Dermis microvascular lymphatic vessel endothelial cell (primary cell): ENCODE results near the gene TLK1. TPM values are rescaled to one million over a fixed set of nuclear protein-coding genes. Genes with fewer than 3 reads are reported as not detected.
"Not testable (repeated sequence)": the region's sequence is repeated elsewhere in the genome, so short reads cannot be mapped to it uniquely, and the experiment has no call there.

Source experiments
- DNase-seq, 2 donors: peaks; one replicate each; pipeline versions ENCODE4 v3.0.0 to v3.0.0-alpha.2; 2010; ENCODE audit warnings: low read depth in 2 of 2
- total RNA-seq: library from RNA; depleted of rRNA; stranded (reverse); fragments of >200 nt; gene quantifications from 2 replicates; pipeline ENCODE4 v1.2.1, GENCODE V29; 2014

TLK1 gene
- total RNA-seq, 1 donor from 2014 or later, result 12.5 TPM

GRCh38 chr2:171084128-171084527 is 76.6 kb downstream of the TLK1 start:
- no peak for DNase-seq

DNA sequence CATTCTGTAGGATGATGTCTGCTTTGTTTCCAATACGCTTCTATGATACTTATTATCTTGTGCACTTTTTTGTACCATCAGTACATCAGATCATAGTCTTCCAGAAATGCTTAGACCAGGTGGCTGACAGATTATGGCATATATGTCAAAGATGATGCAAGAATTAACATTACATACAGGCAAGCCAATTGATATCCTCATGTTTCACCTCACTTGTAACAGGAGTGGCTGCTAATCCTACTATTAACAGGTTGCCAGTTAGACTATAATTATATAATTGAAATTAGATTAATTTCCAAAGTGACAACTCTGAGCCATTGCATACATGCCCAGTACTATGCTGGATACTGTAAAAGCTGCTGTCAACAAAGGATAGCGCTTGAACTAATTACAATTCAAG is 77.2 kb downstream of the TLK1 start:
- DNase-seq, result no peak

- no peak for DNase-seq
These were observed 79.0 kb downstream of the TLK1 start for GRCh38 chr2:171081649-171082111.

- no peak for DNase-seq
These were observed 80.1 kb downstream of the TLK1 start for GRCh38 chr2:171080607-171081006.

DNA sequence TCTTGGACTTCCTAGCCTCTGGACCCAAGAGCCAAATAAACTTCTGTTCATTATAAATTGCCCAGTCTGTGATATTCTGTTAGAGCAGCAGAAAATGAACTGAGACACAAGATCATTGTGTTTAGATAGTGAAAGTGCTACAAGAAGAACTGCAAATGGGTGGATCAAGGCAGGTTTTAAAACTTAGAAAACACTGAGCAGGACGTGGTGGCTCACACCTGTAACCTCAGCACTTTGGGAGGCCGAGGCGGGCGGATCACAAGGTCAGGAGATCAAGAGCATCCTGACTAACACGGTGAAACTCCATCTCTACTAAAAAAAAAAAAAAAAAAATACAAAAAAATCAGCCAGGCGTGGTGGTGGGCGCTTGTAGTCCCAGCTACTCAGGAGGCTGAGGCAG is 84.3 kb downstream of the TLK1 start:
- DNase-seq, result not testable (repeated sequence)

GRCh38 chr2:171072164-171072563 is 88.5 kb downstream of the TLK1 start:
- no peak for DNase-seq

DNA sequence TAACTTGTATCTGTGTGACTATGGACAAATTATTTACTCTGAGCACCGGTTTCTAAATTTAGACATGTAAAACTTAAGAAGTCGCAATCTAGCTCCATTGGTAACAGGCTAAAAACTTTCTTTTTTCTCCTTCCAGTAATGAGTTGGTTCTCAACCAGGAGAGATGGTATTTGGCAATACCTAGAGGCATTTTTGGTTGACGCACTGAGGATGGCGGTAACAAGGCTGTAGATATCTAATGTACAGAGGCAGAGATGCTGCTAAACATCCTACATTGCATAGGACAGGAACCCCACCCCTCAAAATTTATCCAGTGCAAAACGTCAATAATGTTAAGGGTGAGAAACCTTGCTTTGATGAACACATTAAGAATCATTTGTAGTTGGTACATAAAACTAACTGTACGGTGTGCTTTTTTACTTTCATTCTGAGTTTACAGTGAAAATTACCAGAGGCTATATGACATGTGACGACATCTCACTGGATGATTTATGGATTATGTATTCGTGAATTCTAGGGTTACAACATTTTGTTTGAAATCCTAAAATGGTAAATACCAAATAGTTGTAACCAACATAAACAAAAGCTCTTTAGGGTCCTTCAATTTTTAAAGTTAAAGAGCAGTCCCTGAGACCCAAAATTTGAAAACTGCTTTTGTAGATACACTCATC is 91.3 kb downstream of the TLK1 start:
- no peak for DNase-seq

DNA sequence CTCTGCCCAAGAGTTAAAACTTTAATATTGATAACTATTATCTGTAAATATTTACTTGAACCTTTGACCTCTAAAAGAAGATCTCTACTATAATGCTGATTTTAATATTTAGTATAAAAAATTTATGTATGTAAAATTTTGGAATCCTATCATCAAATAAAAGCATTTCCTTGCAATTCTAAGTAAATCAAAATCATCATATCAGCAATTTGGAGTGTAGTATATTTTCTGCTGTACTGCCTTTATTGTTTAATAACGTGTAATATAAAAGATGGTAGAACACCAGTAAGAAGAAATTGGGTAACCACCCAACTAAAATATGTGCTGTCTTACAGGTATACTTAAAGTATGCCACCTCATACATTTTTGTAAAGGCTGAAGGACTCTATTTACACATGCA is 94.6 kb downstream of the TLK1 start:
- no peak for DNase-seq

GRCh38 chr2:171057575-171057974 is 103.1 kb downstream of the TLK1 start:
- DNase-seq, result no peak

DNA sequence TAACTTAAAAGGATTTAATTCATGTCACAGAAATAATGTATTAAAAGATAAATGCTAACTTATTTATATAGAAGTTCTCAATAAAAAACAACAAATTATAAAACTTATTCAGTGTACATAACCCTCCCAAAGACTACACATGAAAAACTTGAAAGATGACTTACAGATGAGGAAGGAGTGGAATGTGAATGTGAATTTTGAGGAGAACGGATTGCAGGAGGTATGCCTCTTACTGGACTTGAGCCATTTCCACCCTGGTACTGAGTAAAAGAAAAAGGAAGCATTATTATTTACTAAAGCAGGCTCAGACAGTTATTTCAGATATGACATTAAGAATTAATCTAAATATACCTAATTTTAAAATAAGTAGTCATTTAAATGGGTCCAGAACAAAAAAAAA is 104.4 kb downstream of the TLK1 start:
- no peak for DNase-seq

DNA sequence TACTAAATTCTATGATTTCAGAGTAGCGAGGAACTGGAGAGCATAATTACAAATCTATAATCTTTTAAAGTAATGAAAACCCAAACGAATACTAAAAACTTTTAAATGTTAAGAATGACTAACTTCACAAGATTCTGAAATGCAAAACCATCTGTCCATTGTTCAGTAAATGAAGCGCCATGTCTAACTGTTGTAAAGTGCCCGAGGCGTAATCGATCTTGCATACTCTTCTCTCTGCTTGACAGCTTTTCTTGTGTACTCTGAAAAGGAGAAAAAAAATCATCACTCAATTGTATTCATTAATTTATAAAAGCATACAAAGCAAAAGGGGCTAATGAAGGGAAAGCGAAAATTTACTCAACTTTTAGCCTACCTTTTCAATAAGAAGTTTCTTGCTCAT is 111.0 kb downstream of the TLK1 start:
- DNase-seq, result no peak

DNA sequence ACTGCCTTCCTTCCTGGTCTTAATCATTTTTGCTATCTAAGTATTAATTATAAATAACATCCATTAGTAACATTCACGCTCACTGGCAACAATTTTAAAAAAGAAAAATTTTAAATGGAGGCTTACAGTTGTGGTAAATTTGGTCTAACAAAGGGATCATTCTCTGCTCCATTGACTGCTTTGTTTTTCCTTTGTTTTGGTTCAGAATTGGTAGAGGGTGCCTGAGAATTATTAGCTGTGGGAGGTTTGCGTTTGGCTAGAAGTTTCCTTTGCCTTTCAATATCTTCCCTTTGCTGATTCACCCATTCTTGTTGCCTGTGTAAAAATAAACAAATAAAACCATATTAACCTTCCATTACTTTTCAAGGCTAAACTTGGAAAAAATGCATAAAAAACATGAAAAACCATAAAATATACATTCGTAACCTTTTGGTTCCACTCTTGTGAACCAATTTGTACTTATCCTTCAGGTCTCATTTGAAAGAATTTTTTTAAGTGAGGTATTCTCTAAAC is 114.6 kb downstream of the TLK1 start:
- no peak for DNase-seq

DNA sequence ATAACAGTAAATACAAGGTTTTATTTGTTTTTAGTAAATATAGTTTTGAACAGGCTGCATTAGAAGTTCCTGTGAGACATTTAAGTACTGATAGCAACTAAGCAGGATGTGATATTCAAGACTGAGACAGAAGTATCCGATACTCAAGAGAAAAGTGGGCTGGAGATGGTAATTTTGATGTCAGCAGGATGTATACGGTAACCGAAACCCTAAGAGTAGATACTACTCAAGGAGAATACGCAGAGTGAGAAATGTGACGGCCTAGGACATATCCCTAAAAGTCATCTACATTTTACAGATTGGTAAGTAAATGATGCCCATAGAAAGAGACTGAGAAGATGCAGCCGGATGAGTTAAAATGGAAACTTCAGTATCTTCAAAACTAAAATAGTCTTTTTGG is 116.3 kb downstream of the TLK1 start:
- no peak for DNase-seq

- DNase-seq, result no peak
These were observed 118.3 kb downstream of the TLK1 start for GRCh38 chr2:171042253-171042969.

DNA sequence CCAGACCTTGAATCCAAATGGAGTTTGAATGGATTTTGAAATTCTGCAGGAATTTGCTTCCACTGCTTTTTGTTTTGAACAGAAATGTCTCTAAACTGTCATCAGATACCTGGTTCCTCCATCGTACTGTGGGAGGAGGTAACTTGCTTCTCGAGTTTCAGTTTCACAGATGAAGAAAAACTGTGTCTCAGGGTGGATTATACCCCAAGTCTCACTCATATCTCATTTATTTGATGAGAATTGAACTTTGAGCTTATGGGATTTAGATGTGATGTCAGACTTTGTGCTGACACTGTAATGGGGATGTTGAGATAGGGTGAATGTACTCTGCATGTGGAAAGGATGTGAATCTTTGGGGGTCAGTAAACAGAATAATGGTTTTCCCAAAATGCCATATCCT is 124.2 kb downstream of the TLK1 start:
- DNase-seq, result no peak

GRCh38 chr2:171034315-171034714 is 126.4 kb downstream of the TLK1 start:
- no peak for DNase-seq

- no peak for DNase-seq
These were observed 135.5 kb downstream of the TLK1 start for GRCh38 chr2:171025214-171025613.

DNA sequence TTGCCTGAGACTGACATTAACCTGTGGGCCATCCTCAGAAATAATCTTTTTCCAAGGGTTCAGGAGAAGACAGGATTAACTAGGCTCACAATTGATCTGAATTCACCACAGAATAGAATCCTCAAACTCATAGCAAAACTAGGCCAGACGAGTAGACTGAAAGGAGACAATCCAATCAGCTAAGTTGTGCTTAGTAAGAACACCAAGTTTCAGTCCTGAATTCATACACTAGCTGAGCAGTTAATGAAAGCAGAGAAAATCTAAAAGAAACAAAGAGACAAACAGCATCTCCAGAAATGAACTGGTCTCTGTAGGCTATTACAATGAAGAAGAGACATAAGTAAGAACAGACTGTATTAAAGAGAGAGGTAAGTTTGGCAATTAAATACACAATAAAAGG is 142.2 kb downstream of the TLK1 start:
- no peak for DNase-seq

DNA sequence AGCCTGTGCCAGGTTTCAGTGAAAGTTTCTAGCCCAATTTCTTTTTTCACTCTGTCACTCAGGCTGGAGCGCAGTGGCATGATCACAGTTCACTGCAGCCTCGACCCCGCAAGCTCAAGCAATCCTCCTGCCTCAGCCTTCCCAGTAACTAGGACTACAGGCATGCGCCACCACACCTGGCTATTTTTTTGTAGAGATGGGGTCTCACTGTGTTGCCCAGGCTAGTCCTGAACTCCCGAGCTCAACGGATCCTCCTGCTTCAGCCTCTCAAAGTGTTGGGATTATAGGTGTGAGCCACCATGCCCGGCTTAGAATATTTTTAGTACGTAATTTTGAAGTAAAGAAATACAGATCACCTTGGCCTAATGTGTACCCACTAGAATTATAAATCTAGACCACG is 144.6 kb downstream of the TLK1 start:
- no peak for DNase-seq

DNA sequence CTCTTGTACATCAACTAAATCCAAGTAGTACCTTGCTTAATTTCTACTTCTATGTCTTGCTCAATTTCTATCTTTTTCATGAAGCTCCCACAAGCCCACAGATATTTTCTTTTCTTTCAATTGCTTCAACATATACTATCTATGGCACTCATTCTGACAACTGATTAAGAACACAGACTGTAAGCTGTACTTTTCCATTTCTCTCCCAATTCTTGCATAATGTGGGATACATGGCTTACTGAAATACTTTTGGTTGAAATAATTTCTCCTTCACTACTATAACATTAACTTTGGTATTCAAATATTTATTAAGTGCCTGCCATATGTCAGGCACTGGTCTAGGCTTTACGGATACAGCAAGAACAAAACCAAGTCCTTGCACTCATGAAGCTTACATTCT is 146.8 kb downstream of the TLK1 start:
- DNase-seq, result no peak

GRCh38 chr2:171009386-171009785 is 151.3 kb downstream of the TLK1 start:
- no peak for DNase-seq

- DNase-seq, result no peak
These were observed 152.0 kb downstream of the TLK1 start for GRCh38 chr2:171008550-171009205.

DNA sequence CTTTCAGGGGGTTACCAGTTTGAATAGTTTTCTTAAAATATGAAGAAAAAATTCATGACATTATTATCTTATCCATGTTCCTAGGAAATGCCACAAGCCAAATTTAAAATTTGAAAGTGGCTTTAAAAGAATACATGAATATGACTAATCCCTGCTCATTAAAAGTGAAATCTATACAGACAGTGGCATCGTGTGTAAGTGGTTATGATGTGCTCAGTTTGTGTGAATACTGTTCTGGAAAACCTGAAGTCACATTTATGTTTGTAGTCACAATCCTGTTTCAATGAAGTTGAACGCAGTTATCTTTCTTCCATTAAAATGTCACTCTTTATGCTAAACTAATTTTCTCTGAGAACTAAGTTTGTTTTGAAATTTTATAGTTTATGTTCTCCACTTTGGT is 155.9 kb downstream of the TLK1 start:
- no peak for DNase-seq
